Measurements from ENCODE around the gene STAB2.

STAB2 gene, protein sequence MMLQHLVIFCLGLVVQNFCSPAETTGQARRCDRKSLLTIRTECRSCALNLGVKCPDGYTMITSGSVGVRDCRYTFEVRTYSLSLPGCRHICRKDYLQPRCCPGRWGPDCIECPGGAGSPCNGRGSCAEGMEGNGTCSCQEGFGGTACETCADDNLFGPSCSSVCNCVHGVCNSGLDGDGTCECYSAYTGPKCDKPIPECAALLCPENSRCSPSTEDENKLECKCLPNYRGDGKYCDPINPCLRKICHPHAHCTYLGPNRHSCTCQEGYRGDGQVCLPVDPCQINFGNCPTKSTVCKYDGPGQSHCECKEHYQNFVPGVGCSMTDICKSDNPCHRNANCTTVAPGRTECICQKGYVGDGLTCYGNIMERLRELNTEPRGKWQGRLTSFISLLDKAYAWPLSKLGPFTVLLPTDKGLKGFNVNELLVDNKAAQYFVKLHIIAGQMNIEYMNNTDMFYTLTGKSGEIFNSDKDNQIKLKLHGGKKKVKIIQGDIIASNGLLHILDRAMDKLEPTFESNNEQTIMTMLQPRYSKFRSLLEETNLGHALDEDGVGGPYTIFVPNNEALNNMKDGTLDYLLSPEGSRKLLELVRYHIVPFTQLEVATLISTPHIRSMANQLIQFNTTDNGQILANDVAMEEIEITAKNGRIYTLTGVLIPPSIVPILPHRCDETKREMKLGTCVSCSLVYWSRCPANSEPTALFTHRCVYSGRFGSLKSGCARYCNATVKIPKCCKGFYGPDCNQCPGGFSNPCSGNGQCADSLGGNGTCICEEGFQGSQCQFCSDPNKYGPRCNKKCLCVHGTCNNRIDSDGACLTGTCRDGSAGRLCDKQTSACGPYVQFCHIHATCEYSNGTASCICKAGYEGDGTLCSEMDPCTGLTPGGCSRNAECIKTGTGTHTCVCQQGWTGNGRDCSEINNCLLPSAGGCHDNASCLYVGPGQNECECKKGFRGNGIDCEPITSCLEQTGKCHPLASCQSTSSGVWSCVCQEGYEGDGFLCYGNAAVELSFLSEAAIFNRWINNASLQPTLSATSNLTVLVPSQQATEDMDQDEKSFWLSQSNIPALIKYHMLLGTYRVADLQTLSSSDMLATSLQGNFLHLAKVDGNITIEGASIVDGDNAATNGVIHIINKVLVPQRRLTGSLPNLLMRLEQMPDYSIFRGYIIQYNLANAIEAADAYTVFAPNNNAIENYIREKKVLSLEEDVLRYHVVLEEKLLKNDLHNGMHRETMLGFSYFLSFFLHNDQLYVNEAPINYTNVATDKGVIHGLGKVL (N-terminal part only)

DNA sequence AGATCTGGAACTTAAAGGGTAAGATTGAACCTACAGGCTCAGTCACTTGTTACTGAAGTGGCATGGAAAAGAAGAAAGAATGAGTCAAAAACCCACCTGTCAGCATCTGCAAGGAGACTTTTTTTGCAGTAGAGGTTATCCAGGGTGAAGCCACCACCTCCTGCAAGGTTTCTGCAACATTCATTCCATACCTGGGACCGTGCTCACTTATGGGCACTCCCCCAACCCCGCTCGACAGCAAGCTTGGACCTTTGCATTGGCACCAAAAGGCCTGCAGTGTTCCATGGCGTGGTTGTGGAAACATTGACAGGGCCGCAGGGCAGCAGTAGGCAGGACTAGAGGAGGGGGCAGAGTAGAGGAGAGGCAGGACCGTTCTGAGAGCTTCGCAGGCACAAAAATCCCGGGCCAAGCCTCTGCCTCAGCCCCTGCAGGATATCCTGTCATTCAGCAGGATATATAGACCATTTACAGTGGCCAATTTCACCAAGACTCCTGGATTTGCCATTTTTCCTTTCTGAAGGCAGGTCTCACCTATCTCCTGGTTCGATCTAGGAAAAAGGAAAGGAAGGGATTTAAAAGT, at the start of gene STAB2:
TSS of gene STAB2 (plus strand) at position 483 of the 580 bp plus-strand sequence. CDS start 204 bp downstream, outside the sequence.
- DNase-seq = no peak

DNA sequence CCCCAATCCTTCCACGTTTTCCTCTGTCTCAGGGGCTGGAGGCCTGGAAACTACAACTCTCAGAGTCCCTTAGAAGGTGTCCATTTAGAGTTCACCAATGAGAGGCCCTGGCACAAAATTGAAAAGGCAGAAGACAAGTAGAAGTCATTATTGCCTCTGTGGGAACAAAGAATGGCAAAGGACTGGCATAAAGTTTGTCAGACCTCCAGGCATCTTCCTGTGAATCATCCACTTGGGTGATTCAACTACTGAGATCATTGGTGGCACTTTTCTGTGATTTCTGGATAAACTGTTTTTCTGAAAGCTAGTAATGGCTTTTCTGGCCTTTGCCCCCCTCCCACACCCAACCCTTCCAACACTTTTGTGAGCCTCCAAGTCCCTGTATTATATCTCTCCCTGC, 48.7 kb upstream of the STAB2 start:
- no peak for DNase-seq

DNA sequence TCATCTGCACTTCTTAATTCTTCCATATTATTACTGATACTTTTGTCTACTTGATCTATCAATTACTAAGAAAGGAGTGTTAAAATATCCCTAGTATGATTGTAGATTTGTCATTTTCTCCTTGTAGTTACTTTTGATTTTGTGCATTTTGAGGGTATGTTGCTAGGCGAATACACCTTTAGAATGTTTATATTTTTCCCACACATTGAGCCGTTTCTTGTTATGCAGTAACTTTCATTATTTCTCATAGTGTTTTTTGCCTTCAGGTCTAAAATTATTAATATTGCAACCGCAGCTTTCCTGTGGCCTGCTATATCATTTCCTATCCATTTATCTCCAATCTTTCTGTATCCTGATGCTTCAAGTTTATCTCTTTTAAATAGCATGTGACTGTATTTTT, 46.8 kb upstream of the STAB2 start:
- no peak for DNase-seq

DNA sequence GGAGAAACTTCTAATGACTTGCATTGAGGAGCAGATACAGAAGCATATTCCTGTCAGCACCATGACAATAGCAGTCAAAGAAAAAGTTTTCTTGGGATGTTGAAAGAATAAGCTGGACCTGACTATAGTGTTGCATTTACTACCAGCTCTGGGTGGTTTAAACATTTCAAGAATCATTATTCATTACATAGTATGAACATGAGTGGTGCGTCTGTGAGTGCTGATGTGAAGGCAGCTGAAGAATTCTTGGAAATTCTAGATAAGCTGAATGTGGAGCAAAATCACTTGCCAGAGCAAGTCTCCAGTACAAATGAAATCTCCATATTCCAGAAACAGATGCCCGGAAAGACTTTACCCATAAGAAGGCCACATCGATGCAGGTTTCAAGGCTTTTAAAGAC, 45.0 kb upstream of the STAB2 start:
- no peak for DNase-seq

DNA sequence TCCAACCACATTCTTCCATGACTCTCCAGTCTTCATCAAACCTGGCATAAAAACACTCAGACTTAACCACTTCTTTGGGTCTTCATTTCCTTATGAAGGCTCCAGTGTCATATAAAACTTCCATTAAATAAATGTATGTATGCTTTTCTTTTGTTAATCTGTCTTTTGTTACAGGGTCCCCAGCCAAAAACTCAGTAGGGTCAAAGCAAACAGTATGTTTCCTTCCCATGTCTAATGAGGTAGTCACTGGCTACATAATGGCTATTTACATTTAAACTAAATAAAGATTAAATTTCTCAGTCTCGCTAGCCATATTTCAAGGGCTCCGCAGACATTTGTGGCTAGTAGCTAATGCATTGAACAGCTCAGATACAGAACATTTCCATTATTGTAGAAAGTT, 40.1 kb upstream of the STAB2 start:
- DNase-seq = no peak

DNA sequence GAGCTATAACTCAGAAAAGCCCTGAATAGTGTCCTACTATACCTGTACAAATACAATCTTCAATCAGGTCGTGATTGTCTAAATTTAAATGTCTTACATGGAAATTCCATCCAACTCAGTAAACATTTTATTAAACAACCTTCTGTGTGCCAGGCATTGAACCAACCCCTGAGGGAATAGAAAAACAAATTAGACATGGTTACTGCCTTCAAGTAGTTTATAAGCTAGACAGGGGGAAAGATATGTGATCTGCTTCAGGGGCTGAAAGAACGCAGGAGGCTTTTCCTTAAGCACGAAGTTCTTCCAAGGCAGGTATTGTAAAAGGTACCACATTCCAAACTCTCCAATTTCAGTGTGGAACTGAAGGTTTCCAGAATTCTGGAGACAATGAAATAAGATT, 39.7 kb upstream of the STAB2 start:
- DNase-seq = no peak

DNA sequence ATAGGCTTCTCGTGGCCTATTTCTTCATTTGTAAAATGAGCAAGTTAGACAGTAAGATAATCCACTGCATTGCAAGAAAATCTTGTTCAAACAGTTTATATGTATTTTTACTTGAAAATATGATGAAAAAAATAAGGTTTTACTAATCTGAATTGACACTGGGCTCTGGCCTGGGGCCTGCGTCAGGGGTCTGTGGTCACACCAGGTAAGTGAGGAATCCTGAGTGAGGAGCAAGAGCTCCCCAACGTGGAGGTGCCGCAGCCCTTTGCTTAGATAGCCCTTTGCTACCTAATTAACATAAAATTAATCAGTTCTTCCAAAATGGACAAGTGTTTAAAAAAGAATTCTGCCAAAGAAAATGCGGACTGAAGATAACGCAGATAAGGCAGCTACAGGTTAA, 39.1 kb upstream of the STAB2 start:
- peak in 1 of 2 experiments; percentile 10 for DNase-seq

DNA sequence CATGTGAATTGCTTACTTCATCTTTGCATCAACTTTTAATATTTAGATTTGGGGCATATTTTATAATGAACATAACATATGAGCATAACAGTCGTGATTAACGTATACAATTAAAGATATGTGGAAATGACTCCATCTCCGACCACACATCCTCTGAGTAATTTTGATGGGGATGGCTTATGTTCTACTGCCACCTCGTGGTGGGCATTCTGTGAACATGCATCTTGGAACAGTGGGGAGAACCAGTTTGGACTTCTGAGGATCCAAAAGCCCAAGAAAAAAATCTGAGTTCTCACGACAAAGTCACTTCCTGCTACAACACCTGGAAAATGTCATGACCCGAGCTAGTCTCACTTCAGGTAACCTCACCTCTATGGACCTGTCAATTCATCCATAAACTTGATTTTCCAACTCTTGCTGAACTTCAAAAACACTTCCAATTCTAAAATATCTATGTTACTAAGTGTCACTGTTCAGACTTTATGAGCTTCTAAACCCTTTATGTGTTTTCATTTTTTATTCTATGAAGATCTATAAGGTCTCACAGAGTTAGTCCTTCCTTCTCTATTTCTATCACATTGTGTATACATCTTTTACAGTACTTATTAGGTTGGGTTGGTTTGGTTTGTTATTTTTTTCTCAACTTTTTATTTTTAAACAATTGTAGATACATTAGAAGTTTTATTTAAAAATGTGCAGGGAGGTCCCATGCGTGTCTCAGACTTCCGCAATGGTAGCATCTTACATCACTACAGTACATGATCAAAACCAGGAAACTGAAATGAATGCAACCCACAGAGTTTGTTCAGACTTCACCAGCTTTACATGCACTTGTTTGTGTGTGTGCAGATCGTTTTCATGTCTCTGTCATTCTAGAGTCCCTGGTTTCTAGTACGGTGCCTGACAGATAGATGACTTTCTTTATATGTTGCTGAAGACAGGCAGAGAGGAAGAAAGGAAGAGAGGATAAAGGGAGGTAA, 38.2 kb upstream of the STAB2 start:
- peak; percentile 7 to 73 for DNase-seq

DNA sequence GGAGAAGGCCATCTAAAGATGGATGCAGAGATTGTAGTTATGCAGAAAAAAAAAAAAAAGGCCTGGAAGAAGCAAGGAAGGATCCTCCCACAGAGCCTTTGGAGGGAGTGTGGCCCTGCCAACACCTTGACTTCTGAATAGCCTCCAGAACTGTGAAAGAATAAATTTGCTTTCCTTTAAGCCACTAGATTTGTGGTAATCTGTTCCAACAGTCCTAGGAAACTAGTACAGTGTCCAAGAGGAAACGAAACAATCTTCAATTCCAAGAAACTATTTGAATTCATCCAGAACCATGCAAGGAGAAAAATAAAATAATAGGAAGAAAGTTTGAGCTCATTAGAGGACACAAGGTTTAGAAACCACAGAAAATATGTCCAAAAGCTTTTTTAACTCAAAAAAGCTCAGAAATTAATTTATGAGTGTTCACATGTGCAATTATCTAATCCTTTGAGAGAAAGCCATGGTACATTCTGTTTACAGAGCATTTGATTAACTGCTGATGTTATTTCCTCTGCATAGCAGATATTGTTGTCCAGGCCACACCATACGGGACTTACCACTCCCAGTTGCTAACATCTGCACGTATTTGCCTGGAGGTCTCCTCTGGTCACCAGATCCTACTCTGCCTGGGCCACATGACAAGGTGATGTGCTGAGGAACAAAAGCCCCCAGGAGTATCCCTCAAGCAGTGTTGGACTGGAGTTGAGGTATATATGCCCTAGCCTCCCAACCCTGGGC, 30.0 kb upstream of the STAB2 start:
- DNase-seq = no peak

DNA sequence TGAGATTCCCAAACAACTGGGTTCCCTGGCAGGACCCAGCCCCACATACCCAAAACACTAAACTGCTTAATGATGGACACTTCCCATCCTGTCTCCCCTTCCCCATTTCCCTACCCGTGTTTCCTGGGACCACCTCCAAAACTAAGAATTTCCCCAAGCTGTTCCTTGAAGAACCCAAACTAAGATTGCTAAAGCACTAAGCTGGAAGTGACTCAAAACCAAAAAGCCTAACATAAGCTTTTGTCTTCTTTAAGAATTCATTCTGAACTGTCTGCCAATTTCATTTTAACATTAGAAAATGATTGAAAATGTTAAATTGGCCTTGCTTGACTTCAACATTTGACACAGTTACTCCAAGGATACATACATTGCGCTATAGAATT, 29.5 kb upstream of the STAB2 start:
- no peak for DNase-seq

DNA sequence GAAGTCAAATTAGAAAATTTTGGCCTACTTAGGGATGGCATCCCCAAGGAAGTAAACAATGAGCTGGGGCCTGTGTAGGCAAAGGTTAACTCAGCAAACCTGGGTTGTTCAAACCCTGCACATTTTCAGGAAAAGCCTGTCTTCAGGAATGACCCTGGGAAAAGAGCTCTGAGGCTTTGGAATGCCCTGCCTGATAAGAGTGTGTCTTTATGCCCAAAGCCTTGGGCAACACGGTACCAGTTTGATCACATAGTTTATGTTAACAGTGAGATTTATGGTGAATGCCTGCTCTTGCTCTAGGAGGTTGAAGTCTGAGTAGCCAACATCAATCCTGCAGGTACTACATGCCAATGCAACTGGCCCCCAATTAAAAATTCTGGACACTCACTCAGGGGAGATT, 28.2 kb upstream of the STAB2 start:
- DNase-seq = no peak

DNA sequence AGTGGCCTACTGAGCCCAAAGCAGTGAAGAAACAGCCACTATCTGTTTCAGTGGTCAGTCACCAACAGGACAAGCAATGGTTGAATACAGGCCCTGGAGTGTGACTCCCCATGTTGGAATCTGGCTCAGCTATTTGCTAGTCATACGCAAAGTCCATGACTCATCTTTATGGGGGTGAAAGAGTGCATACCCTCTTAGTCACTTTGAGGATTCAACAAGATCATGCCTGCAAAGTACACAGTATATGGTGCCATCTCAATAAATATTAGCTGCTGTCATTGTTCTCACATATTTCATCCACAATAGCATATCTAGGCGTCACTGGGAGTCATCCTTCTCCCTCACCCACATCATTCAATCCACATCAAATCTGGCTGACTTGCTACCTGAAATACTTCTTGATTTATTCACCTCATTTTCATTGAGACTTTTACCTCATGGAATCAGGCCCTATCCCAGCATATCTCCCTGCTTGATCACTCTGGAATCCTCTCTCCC, 26.4 kb upstream of the STAB2 start:
- no peak for DNase-seq

DNA sequence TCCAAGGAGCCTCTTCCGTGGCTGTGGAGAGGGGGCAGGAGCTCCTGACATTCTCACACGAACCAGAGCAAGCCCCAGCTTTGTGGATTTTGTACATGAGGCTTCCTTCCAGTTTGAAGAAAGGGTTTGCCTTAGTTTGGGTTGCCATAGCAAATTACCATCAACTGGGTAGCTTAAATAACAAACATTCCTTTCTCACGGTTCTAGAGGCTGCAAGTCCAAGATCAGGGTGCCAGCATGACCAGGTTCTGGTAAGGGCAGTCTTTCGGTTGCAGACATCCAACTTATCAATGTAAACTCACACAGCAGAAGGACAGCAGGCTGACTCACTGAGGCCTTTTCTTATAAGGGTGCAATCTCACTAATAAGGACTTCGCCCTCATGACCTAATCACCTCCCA, 25.9 kb upstream of the STAB2 start:
- DNase-seq = no peak

DNA sequence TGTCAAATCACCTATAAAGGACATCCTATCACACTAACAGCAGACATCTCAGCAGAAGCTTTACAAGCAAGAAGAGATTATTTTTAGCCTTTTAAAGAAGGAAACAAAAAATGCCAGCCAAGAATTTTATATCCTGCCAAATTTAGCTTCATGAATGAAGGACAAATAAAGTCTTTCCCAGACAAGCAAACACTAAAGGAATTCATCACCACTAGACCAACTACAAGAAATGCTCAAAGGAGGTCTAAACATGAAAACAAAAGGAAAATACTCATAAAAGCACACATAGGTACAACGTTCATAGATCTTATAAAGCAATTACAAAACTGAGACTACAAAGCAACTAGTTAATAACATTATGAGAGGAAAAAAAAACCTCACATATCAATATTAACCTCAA, 20.7 kb upstream of the STAB2 start:
- DNase-seq = no peak

DNA sequence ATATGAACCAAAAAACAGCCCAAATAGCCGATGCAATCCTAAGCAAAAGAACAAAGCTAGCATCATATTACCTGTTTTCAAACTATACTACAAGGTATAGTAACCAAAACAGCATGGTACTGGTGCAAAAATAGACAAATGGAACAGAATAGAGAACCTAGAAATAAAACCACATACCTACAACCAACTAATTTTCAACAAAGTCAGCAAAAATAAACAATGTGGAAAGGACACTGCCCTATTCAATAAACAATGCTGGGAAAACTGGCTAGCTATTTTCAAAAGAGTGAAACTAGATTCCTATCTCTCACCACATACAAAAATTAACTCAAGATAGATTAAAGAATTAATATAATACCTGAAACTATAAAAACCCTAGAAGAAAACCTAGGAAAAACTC, 17.8 kb upstream of the STAB2 start:
- DNase-seq = no peak

DNA sequence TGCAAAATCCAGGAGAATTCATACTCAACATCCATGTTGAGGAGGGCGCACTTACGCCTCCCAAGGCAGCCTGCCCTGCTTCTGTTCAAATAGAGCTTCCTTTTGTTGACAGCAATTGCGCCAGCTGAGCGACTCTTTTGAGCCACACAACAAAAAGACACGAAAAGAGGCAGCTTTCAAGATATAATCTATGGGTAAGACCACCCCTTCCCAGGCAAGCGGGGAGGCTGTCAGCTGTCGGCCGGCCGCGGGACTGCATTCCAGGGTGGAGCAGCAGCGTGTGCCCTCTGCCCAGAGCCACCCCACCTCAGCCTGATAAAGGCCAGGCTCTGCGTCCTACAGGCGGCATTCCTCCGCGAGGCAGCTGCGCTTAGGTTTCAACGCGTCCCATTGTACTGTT, 15.8 kb upstream of the STAB2 start:
- peak; percentile 19 to 47 for DNase-seq

DNA sequence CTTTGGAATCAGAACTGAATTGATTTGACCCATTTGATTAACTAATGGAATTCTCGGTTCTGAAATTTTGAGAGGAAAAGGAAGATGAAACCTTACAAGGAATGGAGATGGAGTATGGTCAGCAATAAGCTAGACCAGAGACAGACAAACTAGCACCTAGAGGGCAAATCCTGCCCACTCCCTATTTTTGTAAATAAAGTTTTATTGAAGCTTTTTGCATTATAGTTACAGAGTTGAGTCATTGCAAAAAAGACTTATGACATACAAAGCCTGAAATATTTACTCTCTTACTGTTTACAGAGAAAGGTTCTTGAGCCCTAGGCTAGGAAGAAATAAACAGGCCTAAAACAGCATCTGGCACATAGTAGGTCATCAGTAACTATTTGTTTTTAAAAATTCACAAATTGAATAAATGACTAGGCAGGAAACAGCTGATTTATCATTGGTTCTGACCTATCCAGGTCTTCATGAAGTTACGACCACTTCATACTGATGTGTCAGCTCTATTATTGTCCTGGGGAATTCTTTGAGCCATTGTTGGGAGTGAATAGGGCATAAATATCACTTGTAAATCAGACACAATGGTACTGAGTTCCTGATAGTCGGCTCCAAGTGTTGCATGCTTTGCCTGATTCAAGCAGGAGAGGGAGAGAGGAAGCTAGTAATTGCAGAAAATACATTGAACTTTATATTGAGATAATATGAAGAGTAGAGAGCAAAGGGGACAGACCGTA, 14.6 kb upstream of the STAB2 start:
- DNase-seq = no peak

DNA sequence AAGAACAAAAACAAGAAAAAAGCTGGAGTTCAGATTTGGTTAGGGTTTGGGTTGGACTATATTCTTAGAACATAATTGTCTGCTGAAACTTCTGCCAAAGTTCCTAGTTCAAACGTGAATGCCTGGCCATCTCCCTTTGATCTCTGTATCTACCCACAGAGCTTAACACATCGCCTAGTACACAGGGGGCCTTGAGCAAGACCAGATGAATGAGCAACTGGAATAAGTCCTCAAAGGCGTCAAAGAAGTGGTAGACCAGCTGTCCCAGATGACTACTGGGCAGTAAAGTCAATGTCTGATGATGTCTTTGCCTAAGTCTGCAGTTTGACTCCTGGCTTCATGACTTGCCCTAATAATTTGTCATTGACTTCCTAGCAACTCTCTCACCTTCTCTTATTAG, 13.9 kb upstream of the STAB2 start:
- no peak for DNase-seq

DNA sequence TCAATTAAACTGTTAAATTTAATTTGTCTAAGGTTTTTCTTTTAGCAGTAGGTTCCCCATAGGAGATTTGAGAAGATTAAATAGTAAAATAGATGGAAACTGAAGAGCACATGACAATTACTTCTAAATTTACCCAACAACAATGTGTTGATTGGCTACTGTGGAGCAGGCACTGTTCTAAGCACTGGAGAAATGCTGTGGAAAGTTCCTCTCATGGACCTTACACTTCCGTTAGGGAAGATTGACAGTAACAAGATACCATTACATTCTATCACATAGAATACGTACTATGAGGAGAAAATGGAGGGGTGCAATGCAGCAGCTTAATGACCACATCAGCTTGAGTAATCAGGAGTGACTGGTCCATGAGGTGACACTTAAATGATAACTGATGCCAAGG, 8.1 kb upstream of the STAB2 start:
- DNase-seq = no peak

DNA sequence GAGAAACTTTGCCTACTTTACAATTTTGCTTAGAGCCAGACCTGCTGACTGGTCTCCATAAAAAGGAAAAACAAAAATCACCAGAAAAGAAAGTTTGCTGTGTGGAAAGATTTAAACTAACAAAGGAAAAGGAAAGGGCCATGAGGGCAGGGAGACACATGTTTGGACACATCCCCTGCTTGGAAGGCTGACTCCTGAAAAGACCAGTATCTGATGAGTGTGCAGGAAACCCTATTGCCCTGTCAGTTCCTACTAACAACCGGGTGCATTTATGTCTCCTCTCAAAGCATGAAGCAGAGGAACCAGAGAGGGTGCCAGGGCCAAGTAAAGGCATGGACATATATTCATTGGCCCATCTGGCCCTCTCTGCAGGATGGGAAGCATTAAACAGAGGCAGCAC, 7.0 kb upstream of the STAB2 start:
- no peak for DNase-seq

Data from NCI-H526 (cell line).